SK-N-SH (cell line): Measurements from ENCODE around the gene BDKRB1. TPM values are rescaled to one million over a fixed set of nuclear protein-coding genes. Genes with fewer than 3 reads are reported as not detected.

ENCODE experiments used
- CTCF ChIA-PET: fragments of 300-600, 350-600 bp; formaldehyde crosslinking; extraction: SDS; loops from one replicate; lab custom pipeline; 2021; lab: Yijun Ruan, JAX
- POLR2A ChIA-PET: fragments of 350-600 bp; sonication (Branson Sonifier 250); formaldehyde crosslinking; extraction: SDS; loops from one replicate; lab custom pipeline; 2020; ENCODE audit warnings: antibody characterized with exemption, inconsistent platforms; lab: Yijun Ruan, JAX
- DNase-seq: peaks from one replicate; pipeline ENCODE4 v3.0.0; 2012
- H2AFZ ChIP-seq: fragments of 200-600 bp; sonication (generic); 2 replicates; pipeline ENCODE4 v1.8.1; 2016; ENCODE audit warnings: antibody characterized with exemption, mild to moderate bottlenecking, low read depth
- H3F3A ChIP-seq: fragments of 200-600 bp; sonication (generic); replicated peaks from 2 replicates; pipeline ENCODE3; 2016; ENCODE audit warnings: antibody characterized with exemption, mild to moderate bottlenecking; ENCODE audit not compliant: insufficient read depth
- H3K27ac ChIP-seq, 2 experiments: fragments of 200-500 bp in 1 of 2; fragments of 200-600 bp in 1 of 2; sonication (Bioruptor generic) in 1 of 2; sonication (generic), shearing (Covaris generic) in 1 of 2; 2 replicates each; pipeline versions ENCODE4 v1.5.1 to v1.6.1; 2014 to 2016; ENCODE audit warnings: low read depth in 2 of 2, inconsistent platforms in 1 of 2, low read length in 1 of 2, mild to moderate bottlenecking in 1 of 2, mixed read lengths in 1 of 2
- H3K27me3 ChIP-seq: fragments of 200-600 bp; sonication (generic), shearing (Covaris generic); 2 replicates; pipeline ENCODE4 v1.6.1; 2016; ENCODE audit warnings: mixed run types; ENCODE audit not compliant: insufficient read depth
- H3K36me3 ChIP-seq, 2 experiments: fragments of 200-500 bp in 1 of 2; fragments of 200-600 bp in 1 of 2; sonication (Bioruptor generic) in 1 of 2; sonication (generic) in 1 of 2; replicated peaks in 1 of 2; 2 replicates each; pipeline versions ENCODE3 to v1.5.1; 2014 to 2016; ENCODE audit warnings: low read length in 1 of 2, mild to moderate bottlenecking in 1 of 2; ENCODE audit not compliant: insufficient read depth in 2 of 2, control insufficient read depth in 1 of 2
- H3K4me1 ChIP-seq, 2 experiments: fragments of 200-500 bp in 1 of 2; fragments of 200-600 bp in 1 of 2; sonication (Bioruptor generic) in 1 of 2; sonication (generic), shearing (Covaris generic) in 1 of 2; 2 replicates each; pipeline versions ENCODE4 v1.5.1 to v1.6.1; 2014 to 2016; ENCODE audit warnings: low read depth in 1 of 2, low read length in 1 of 2, mixed run types in 1 of 2; ENCODE audit not compliant: insufficient read depth in 2 of 2, control insufficient read depth in 1 of 2
- H3K4me2 ChIP-seq: fragments of 200-600 bp; sonication (generic), shearing (Covaris generic); 2 replicates; pipeline ENCODE4 v1.6.1; 2017; ENCODE audit warnings: mixed run types
- H3K4me3 ChIP-seq, 2 experiments: fragments of 200-500 bp in 1 of 2; fragments of 200-600 bp in 1 of 2; sonication (Bioruptor generic) in 1 of 2; sonication (generic), shearing (Covaris generic) in 1 of 2; 2 replicates each; pipeline versions ENCODE4 v1.5.1 to v1.8.1; 2014 to 2016; ENCODE audit warnings: low read depth in 2 of 2, inconsistent platforms in 1 of 2, low read length in 1 of 2, mild to moderate bottlenecking in 1 of 2, mixed read lengths in 1 of 2, moderate library complexity in 1 of 2
- H3K79me2 ChIP-seq: fragments of 200-600 bp; sonication (generic); 2 replicates; pipeline ENCODE4 v1.8.1; 2017; ENCODE audit warnings: mild to moderate bottlenecking; ENCODE audit not compliant: insufficient read depth
- H3K9ac ChIP-seq: fragments of 200-600 bp; sonication (generic); 2 replicates; pipeline ENCODE4 v1.6.1; 2017; ENCODE audit warnings: mixed run types
- H3K9me2 ChIP-seq: fragments of 200-600 bp; sonication (generic); 2 replicates; pipeline ENCODE4 v1.6.1; 2017; ENCODE audit warnings: mixed run types
- H3K9me3 ChIP-seq: fragments of 200-600 bp; sonication (generic); 2 replicates; pipeline ENCODE4 v1.6.1; 2017; ENCODE audit warnings: mixed run types, mild to moderate bottlenecking, moderate library complexity
- H4K20me1 ChIP-seq: fragments of 200-600 bp; sonication (generic); 2 replicates; pipeline ENCODE4 v1.6.1; 2017; ENCODE audit warnings: mild to moderate bottlenecking, mixed run types; ENCODE audit not compliant: insufficient read depth
- CHD2 ChIP-seq: fragments of 150-350 bp; IDR thresholded peaks from 2 replicates; pipeline ENCODE4 v1.6.1; 2018; ENCODE audit warnings: low read length; ENCODE audit not compliant: partially characterized antibody
- ELF1 ChIP-seq: IDR thresholded peaks from 2 replicates; pipeline ENCODE4 v1.4.0; 2012
- FOSL2 ChIP-seq: IDR thresholded peaks from 2 replicates; pipeline ENCODE4 v1.4.0; 2012; ENCODE audit warnings: low read depth, mild to moderate bottlenecking, moderate library complexity, borderline replicate concordance
- GATA2 ChIP-seq: sonication (generic); formaldehyde crosslinking; IDR thresholded peaks from 2 replicates; pipeline ENCODE4 v1.5.0; 2020; ENCODE audit warnings: mild to moderate bottlenecking, missing genetic modification reagents
- JUND ChIP-seq: IDR thresholded peaks from 2 replicates; pipeline ENCODE4 v1.4.0; 2012
- MEF2A ChIP-seq: IDR thresholded peaks from 2 replicates; pipeline ENCODE4 v1.4.0; 2012; ENCODE audit warnings: low read depth, borderline replicate concordance
- MXI1 ChIP-seq: IDR thresholded peaks from 2 replicates; pipeline ENCODE4 v1.6.1; 2012; ENCODE audit warnings: mild to moderate bottlenecking, low read depth, low read length, improper control_type of control experiment
- RAD21 ChIP-seq: IDR thresholded peaks from 2 replicates; pipeline ENCODE4 v1.6.1; 2012; ENCODE audit warnings: mild to moderate bottlenecking, low read length
- TCF12 ChIP-seq: IDR thresholded peaks from 2 replicates; pipeline ENCODE4 v1.4.0; 2012
- YY1 ChIP-seq: IDR thresholded peaks from 2 replicates; pipeline ENCODE4 v1.4.0; 2012; ENCODE audit warnings: low read depth, mild to moderate bottlenecking
- WGBS: methylation state at CpG from one replicate; pipeline ENCODE4 v1.1.6; 2017; ENCODE audit warnings: low lambda C conversion rate; 5-methylcytosine and 5-hydroxymethylcytosine counted together
- polyA plus RNA-seq, 3 experiments: library from polyadenylated mRNA; depleted of rRNA; stranded (reverse); fragments of >200 nt; gene quantifications; 2 replicates each; pipeline ENCODE4 v1.2.3, GENCODE V29; 2012
- TF ChIP-seq, protein P1 (sequence below): fragments of 200-600 bp; sonication (generic); IDR thresholded peaks from 2 replicates; pipeline ENCODE4 v1.6.1; 2017; ENCODE audit warnings: antibody characterized with exemption, mild to moderate bottlenecking, moderate library complexity
- TF ChIP-seq, protein P2 (sequence below): IDR thresholded peaks from 2 replicates; pipeline ENCODE4; 2012
- TF ChIP-seq, protein P3 (sequence below): IDR thresholded peaks from 2 replicates; pipeline ENCODE4 v1.4.0; 2012; ENCODE audit warnings: low read depth
- TF ChIP-seq, protein P4 (sequence below): fragments of 150-350 bp; IDR thresholded peaks from 2 replicates; pipeline ENCODE4 v1.6.1; 2016; ENCODE audit warnings: mild to moderate bottlenecking, low read depth, low read length

BDKRB1 gene
- polyA plus RNA-seq, 1 of the 3 experiments (the other 2 are of a cell fraction), result 14.4 TPM

DNA sequence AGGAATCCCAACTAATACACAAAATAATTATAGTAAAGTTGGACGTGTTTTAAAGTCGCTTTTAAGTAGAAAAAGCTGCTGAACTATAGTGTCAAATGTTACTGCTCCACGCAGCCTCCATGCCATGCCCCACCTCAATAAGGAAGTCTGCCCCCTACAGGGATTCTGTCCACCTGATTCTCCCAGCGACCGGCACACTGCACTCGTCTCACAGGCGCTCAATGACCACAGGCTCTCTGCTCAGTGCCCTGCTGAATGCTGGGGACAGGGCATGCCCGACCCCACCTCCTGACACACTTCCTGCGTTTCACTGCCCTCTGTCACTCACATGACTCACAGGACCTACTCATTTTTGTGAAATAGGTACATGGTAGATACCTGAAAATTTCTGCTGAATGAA is 48.9 kb downstream of the BDKRB1 start:
- Histone ChIP-seq H3F3A (no peaks in the 10 kb centered on the region), H3K4me2 (no peak overlapping the region), H2AFZ (no peak overlapping the region), H3K27ac (peak overlapping the region in 1 of 2 experiments; percentile 93; a peak in 2 of 4 replicates), H3K36me3 (peaks cover 51 to 52% of the 10 kb centered on the region in 2 experiments), H3K9me2 (no peaks in the 10 kb centered on the region), H3K27me3 (no peaks in the 10 kb centered on the region), H4K20me1 (no peaks in the 10 kb centered on the region), H3K9me3 (no peaks in the 10 kb centered on the region), H3K9ac (no peak overlapping the region), H3K4me3 (no peak overlapping the region), H3K79me2 (no peaks in the 10 kb centered on the region), H3K4me1 (peaks cover 0 to 13% of the 10 kb centered on the region in 2 experiments; a peak in 2 of 4 replicates)
- ChIA-PET POLR2A (no interaction called here), CTCF (interaction anchor here (0.6 to 1.4 kb wide), 7 partner anchors 9 to 121 kb away, joined by 3 to 6 read pairs (median 3); no protein-coding TSS in a partner anchor)
- 94% methylated on average over 9 of the region's 9 CpGs for WGBS
- TF ChIP-seq, protein P1, sequence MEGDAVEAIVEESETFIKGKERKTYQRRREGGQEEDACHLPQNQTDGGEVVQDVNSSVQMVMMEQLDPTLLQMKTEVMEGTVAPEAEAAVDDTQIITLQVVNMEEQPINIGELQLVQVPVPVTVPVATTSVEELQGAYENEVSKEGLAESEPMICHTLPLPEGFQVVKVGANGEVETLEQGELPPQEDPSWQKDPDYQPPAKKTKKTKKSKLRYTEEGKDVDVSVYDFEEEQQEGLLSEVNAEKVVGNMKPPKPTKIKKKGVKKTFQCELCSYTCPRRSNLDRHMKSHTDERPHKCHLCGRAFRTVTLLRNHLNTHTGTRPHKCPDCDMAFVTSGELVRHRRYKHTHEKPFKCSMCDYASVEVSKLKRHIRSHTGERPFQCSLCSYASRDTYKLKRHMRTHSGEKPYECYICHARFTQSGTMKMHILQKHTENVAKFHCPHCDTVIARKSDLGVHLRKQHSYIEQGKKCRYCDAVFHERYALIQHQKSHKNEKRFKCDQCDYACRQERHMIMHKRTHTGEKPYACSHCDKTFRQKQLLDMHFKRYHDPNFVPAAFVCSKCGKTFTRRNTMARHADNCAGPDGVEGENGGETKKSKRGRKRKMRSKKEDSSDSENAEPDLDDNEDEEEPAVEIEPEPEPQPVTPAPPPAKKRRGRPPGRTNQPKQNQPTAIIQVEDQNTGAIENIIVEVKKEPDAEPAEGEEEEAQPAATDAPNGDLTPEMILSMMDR, result peak; percentile 34; the same call in 1 of the 2 replicates
- TF ChIP-seq JUND, result no peak
- no peak for DNase-seq

DNA sequence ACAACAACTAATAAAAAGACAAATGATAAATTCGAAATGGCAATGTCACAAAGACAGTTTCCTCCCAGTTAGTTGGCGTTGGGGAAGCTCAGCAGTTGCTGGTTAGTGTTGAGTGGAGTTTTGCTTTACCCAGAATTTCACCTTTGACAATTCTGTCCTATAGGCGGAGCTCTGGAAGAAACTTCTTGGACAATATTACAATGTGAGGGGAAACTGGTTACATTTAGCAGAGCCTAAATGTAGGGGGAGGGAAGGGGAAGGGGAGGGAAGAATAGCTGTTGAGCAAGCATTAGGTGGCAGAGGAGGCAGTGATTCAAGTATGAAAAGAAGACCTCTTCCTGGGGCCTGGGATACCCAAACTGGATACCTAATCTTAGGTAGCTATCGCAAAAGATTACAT is 51.4 kb downstream of the BDKRB1 start:
- POLR2A ChIA-PET, result no interaction called here

More for the DNA sequence above, 51.4 kb downstream of the BDKRB1 start:
- H3K4me3 ChIP-seq, result no peak overlapping the region
- H4K20me1 ChIP-seq, result no peaks in the 10 kb centered on the region
- WGBS, result 77% methylated on average over 4 of the region's 4 CpGs
- no peak overlapping the region for H2AFZ ChIP-seq
- no peak overlapping the region for H3K9ac ChIP-seq
- no peaks in the 10 kb centered on the region for H3F3A ChIP-seq
- DNase-seq, result no peak
- TF ChIP-seq, protein P2, sequence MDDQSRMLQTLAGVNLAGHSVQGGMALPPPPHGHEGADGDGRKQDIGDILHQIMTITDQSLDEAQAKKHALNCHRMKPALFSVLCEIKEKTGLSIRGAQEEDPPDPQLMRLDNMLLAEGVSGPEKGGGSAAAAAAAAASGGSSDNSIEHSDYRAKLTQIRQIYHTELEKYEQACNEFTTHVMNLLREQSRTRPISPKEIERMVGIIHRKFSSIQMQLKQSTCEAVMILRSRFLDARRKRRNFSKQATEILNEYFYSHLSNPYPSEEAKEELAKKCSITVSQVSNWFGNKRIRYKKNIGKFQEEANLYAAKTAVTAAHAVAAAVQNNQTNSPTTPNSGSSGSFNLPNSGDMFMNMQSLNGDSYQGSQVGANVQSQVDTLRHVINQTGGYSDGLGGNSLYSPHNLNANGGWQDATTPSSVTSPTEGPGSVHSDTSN, result no peak
- TF ChIP-seq FOSL2 (no peak), MXI1 (no peak), GATA2 (CRISPR knock-in tag) (no peak), CHD2 (no peak), JUND (no peak), MEF2A (no peak), RAD21 (no peak), YY1 (no peak), TCF12 (no peak), ELF1 (no peak)
- TF ChIP-seq, protein P3, sequence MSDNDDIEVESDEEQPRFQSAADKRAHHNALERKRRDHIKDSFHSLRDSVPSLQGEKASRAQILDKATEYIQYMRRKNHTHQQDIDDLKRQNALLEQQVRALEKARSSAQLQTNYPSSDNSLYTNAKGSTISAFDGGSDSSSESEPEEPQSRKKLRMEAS, result no peak
- TF ChIP-seq, protein P4, sequence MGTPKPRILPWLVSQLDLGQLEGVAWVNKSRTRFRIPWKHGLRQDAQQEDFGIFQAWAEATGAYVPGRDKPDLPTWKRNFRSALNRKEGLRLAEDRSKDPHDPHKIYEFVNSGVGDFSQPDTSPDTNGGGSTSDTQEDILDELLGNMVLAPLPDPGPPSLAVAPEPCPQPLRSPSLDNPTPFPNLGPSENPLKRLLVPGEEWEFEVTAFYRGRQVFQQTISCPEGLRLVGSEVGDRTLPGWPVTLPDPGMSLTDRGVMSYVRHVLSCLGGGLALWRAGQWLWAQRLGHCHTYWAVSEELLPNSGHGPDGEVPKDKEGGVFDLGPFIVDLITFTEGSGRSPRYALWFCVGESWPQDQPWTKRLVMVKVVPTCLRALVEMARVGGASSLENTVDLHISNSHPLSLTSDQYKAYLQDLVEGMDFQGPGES, result no peak
- H3K4me2 ChIP-seq, result no peak overlapping the region
- H3K4me1 ChIP-seq, result peaks cover 0 to 13% of the 10 kb centered on the region in 2 experiments; a peak in 2 of 4 replicates
- H3K36me3 ChIP-seq, result peaks cover 57 to 63% of the 10 kb centered on the region in 2 experiments
- CTCF ChIA-PET, result interaction anchor here (0.7 to 1.8 kb wide), 6 partner anchors 20 to 228 kb away, joined by 3 to 6 read pairs (median 4); no protein-coding TSS in a partner anchor
- no peak overlapping the region for H3K27ac ChIP-seq
- no peaks in the 10 kb centered on the region for H3K9me2 ChIP-seq
- no peaks in the 10 kb centered on the region for H3K27me3 ChIP-seq
- no peaks in the 10 kb centered on the region for H3K9me3 ChIP-seq
- no peaks in the 10 kb centered on the region for H3K79me2 ChIP-seq
